GM23338 (cell line): Measurements from ENCODE around the gene CDH15.

Source experiments
- CREB1 ChIP-seq: fragments of 250-450 bp; sonication (Bioruptor Pico); IDR thresholded peaks from 2 replicates; pipeline ENCODE4 v1.5.0; 2020; ENCODE audit warnings: low read depth, mild to moderate bottlenecking, moderate library complexity
- CTCF ChIP-seq, 2 experiments: fragments of 200-600 bp in 1 of 2; sonication (generic) in 1 of 2; conservative IDR thresholded peaks; 2 replicates each; pipeline versions ENCODE4 v1.5.1 to v1.6.1; 2016 to 2017; ENCODE audit warnings: antibody characterized with exemption in 2 of 2, low read depth in 2 of 2, mild to moderate bottlenecking in 2 of 2, moderate library complexity in 1 of 2
- EZH2 ChIP-seq: fragments of 200-600 bp; sonication (generic); IDR thresholded peaks from one replicate; pipeline ENCODE4 v1.8.0; 2017; ENCODE audit warnings: antibody characterized with exemption, mild to moderate bottlenecking, low read depth; ENCODE audit not compliant: unreplicated experiment
- EZH2phosphoT487 ChIP-seq: fragments of 200-600 bp; sonication (generic); IDR thresholded peaks from one replicate; pipeline ENCODE4 v1.8.1; 2018; ENCODE audit warnings: antibody characterized with exemption; ENCODE audit not compliant: unreplicated experiment
- JUNB ChIP-seq: IDR thresholded peaks from one replicate; pipeline ENCODE4 v1.6.1; 2016; ENCODE audit warnings: antibody characterized with exemption; ENCODE audit not compliant: unreplicated experiment
- POLR2AphosphoS5 ChIP-seq: IDR thresholded peaks from 2 replicates; pipeline ENCODE4 v1.6.1; 2016; ENCODE audit warnings: antibody characterized with exemption, low read depth
- ZNF114 ChIP-seq: fragments of 250-450 bp; sonication (Bioruptor Pico); IDR thresholded peaks from 2 replicates; pipeline ENCODE4 v1.5.0; 2020; ENCODE audit warnings: mild to moderate bottlenecking, moderate library complexity
- TF ChIP-seq, protein P1 (sequence below): IDR thresholded peaks from one replicate; pipeline ENCODE4 v1.6.1; 2018; ENCODE audit warnings: antibody characterized with exemption; ENCODE audit not compliant: unreplicated experiment

- TF ChIP-seq CTCF (conservative IDR thresholded peaks at IDR 0.05; ENCODE audit: low read depth in 2 of 2): no peak
- TF ChIP-seq, protein P1, sequence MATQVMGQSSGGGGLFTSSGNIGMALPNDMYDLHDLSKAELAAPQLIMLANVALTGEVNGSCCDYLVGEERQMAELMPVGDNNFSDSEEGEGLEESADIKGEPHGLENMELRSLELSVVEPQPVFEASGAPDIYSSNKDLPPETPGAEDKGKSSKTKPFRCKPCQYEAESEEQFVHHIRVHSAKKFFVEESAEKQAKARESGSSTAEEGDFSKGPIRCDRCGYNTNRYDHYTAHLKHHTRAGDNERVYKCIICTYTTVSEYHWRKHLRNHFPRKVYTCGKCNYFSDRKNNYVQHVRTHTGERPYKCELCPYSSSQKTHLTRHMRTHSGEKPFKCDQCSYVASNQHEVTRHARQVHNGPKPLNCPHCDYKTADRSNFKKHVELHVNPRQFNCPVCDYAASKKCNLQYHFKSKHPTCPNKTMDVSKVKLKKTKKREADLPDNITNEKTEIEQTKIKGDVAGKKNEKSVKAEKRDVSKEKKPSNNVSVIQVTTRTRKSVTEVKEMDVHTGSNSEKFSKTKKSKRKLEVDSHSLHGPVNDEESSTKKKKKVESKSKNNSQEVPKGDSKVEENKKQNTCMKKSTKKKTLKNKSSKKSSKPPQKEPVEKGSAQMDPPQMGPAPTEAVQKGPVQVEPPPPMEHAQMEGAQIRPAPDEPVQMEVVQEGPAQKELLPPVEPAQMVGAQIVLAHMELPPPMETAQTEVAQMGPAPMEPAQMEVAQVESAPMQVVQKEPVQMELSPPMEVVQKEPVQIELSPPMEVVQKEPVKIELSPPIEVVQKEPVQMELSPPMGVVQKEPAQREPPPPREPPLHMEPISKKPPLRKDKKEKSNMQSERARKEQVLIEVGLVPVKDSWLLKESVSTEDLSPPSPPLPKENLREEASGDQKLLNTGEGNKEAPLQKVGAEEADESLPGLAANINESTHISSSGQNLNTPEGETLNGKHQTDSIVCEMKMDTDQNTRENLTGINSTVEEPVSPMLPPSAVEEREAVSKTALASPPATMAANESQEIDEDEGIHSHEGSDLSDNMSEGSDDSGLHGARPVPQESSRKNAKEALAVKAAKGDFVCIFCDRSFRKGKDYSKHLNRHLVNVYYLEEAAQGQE: no peak
- TF ChIP-seq POLR2AphosphoS5: no peak
- TF ChIP-seq EZH2phosphoT487: no peak
- TF ChIP-seq EZH2: no peak
- no peak for TF ChIP-seq CREB1 (CRISPR knock-in tag)
- TF ChIP-seq ZNF114 (CRISPR knock-in tag): no peak
- no peak for TF ChIP-seq JUNB
These were observed 12.3 kb upstream of the CDH15 start for GRCh38 chr16:89159066-89159849.
